Measurements from ENCODE around the gene L3MBTL2.

L3MBTL2 gene

GRCh38 chr22:41260871-41261270 lies 55.8 kb downstream of the L3MBTL2 start:
- no peak overlapping the region for H3K4me3 Mint-ChIP-seq
- no peak overlapping the region for H3K27ac Mint-ChIP-seq
- H3K4me1 Mint-ChIP-seq = no peaks in the 10 kb centered on the region
- H3K27me3 Mint-ChIP-seq = no peaks in the 10 kb centered on the region
- DNase-seq (ENCODE audit: low spot score in 2 of 2) = no peak
- no peak for ATAC-seq (ENCODE audit: low read depth)
- no peaks in the 10 kb centered on the region for H3K9me3 Mint-ChIP-seq
- peaks cover 30% of the 10 kb centered on the region for H3K36me3 Mint-ChIP-seq

DNA sequence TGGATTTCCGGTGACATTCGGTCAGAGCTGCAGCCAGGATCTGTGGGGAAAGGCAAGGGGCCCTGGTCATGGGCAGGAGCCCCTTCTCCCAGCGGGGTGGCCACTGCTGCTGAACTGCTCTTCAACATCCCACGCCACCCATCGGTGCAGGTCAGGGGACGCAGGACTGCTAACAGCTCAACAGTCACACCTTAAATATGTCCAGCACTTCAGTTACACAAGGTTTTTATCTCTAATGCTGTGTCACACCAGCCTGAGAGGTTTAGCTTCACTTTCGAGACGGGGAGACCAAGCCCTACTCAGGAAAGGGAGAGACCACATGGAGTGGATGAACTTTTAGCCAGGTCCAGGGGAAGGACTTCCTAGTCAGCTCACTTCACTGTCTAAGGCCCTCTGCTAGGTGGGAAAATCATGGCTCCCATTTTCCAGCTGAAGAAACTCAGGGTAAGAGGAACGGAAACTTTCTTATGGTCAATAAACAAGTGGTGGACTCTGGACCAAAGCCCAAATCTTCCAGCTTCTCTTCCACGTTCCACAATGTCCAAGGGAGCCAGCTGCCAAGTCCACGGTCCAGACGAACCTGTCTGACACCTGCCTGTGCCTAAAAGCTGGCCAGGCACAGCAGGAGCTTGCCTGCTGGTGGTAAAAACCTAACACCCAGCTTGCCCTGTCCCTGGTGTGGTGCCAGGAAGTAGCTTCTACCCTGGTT lies 56.6 kb downstream of the L3MBTL2 start:
- Mint-ChIP-seq H3K27ac (no peak overlapping the region), H3K36me3 (peaks cover 32% of the 10 kb centered on the region)
- ATAC-seq (ENCODE audit: low read depth) = no peak

DNA sequence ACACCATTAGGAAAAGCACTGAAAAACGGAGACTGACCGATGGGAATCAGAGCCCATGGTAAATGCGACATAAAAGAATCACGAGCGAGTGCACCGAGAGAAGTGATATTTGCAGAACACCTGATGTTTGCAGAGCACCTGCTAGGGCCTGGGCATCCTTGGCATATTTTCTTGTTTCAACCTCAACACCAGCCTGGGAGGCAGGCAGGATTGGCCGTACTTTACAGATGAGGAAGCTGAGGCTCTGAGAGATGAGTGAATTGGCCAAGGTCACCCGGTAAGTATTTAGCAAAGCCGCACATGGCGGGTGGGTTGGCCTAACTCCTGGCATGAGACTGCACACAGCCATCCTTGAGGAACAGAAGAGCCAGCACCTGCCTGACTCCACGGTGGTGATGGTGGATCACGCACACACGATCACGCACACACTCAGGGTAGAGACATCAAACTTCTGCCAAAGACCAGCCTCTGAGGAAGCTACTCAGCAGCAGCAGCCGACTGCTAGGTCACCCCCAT lies 57.2 kb downstream of the L3MBTL2 start:
- ATAC-seq (ENCODE audit: low read depth) (no peak), DNase-seq (ENCODE audit: low spot score in 2 of 2) (no peak)
- no peaks in the 10 kb centered on the region for H3K4me1 Mint-ChIP-seq
- H3K4me3 Mint-ChIP-seq = no peak overlapping the region
- no peaks in the 10 kb centered on the region for H3K9me3 Mint-ChIP-seq
- no peaks in the 10 kb centered on the region for H3K27me3 Mint-ChIP-seq
- H3K36me3 Mint-ChIP-seq = peaks cover 26% of the 10 kb centered on the region
- H3K27ac Mint-ChIP-seq = no peak overlapping the region

More for the DNA sequence above, 56.6 kb downstream of the L3MBTL2 start:
- no peak for DNase-seq (ENCODE audit: low spot score in 2 of 2)
- H3K9me3 Mint-ChIP-seq = no peaks in the 10 kb centered on the region
- no peaks in the 10 kb centered on the region for H3K27me3 Mint-ChIP-seq
- H3K4me3 Mint-ChIP-seq = no peak overlapping the region
- no peaks in the 10 kb centered on the region for H3K4me1 Mint-ChIP-seq

DNA sequence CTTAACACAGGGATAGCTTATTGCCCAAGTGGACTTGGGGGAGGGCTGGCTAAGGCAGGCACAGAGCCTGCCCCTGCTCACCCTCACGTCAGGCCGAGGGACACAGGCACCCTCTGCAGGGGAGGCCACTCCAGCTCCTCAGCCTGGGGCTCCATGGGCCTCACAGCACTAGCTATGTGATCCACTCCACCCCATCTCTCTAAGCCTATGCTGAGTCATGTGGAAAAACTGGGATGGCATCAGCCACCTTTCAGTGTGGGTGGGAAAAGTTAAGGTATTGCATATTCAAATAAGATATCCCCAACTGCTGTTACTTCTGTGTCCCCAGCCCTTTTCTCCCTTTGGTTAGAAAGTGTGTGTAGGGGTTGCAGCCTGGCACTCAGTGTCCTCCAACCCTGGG lies 58.6 kb downstream of the L3MBTL2 start:
- no peak for ATAC-seq (ENCODE audit: low read depth)
- Mint-ChIP-seq H3K4me1 (no peaks in the 10 kb centered on the region), H3K27me3 (no peaks in the 10 kb centered on the region), H3K9me3 (no peaks in the 10 kb centered on the region), H3K4me3 (no peak overlapping the region), H3K27ac (no peak overlapping the region), H3K36me3 (peaks cover 28% of the 10 kb centered on the region)
- no peak for DNase-seq (ENCODE audit: low spot score in 2 of 2)

- DNase-seq (ENCODE audit: low spot score in 2 of 2) (no peak), ATAC-seq (ENCODE audit: low read depth) (no peak)
- no peaks in the 10 kb centered on the region for H3K27me3 Mint-ChIP-seq
- H3K9me3 Mint-ChIP-seq = no peaks in the 10 kb centered on the region
- peaks cover 28% of the 10 kb centered on the region for H3K36me3 Mint-ChIP-seq
- no peak overlapping the region for H3K27ac Mint-ChIP-seq
- H3K4me3 Mint-ChIP-seq = no peak overlapping the region
- H3K4me1 Mint-ChIP-seq = no peaks in the 10 kb centered on the region
Measured at GRCh38 chr22:41264408-41264941, 59.4 kb downstream of the L3MBTL2 start.

GRCh38 chr22:41267958-41268357 lies 62.8 kb downstream of the L3MBTL2 start:
- ATAC-seq (ENCODE audit: low read depth) (no peak), DNase-seq (ENCODE audit: low spot score in 2 of 2) (no peak)
- Mint-ChIP-seq H3K27ac (no peak overlapping the region), H3K4me1 (no peaks in the 10 kb centered on the region), H3K36me3 (peaks cover 26% of the 10 kb centered on the region), H3K4me3 (no peak overlapping the region), H3K9me3 (no peaks in the 10 kb centered on the region), H3K27me3 (no peaks in the 10 kb centered on the region)

- Mint-ChIP-seq H3K4me1 (no peaks in the 10 kb centered on the region), H3K4me3 (no peak overlapping the region), H3K9me3 (no peaks in the 10 kb centered on the region), H3K27ac (no peak overlapping the region), H3K36me3 (peaks cover 26% of the 10 kb centered on the region), H3K27me3 (no peaks in the 10 kb centered on the region)
- ATAC-seq (ENCODE audit: low read depth) (no peak), DNase-seq (ENCODE audit: low spot score in 2 of 2) (no peak)
Measured at GRCh38 chr22:41271787-41272186, 66.7 kb downstream of the L3MBTL2 start.

DNA sequence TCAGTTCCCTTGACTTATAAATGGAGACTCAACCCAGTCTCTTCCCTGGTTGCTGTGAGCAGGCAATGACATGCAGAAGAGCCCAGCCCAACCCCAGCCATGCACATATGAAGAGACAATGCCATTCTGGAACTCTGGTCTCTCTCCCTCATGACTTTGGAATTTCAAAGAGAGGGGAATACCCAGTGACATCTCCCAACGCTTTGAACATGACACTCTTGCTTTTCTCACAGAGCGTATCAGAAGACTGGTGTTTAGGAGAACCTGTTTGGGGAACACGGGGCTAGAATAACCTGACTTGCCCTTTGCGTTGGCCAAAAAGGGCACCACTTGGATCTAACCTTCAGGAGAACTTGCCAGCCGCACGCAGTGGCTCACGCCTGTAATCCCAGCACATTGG lies 68.0 kb downstream of the L3MBTL2 start:
- no peak overlapping the region for H3K4me3 Mint-ChIP-seq
- peaks cover 26% of the 10 kb centered on the region for H3K36me3 Mint-ChIP-seq
- ATAC-seq (ENCODE audit: low read depth) (no peak), DNase-seq (ENCODE audit: low spot score in 2 of 2) (no peak)
- no peaks in the 10 kb centered on the region for H3K9me3 Mint-ChIP-seq
- H3K27me3 Mint-ChIP-seq = no peaks in the 10 kb centered on the region
- no peaks in the 10 kb centered on the region for H3K4me1 Mint-ChIP-seq
- H3K27ac Mint-ChIP-seq = no peak overlapping the region

DNA sequence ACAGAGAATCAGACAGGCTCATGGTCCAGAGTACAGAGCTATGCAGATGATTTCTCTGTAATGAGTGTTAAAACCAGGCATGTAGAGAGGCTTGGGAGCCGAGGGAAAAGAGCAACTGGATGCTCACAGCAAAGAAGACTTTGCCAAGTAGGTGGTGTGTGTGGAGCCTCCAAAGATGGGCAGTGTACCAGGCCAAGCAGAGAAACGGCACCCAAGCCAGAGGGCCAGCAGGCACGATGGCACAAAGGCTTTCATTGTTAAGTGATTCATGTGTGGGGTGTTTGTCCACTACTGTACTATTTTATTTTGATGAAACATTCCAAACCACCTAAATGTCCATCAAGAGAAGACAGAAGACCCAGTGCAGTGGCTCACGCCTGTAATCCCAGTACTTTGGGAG lies 69.7 kb downstream of the L3MBTL2 start:
- no peak for ATAC-seq (ENCODE audit: low read depth)
- Mint-ChIP-seq H3K27me3 (no peaks in the 10 kb centered on the region), H3K36me3 (peaks cover 28% of the 10 kb centered on the region), H3K27ac (no peak overlapping the region), H3K4me3 (no peak overlapping the region), H3K4me1 (no peaks in the 10 kb centered on the region), H3K9me3 (no peaks in the 10 kb centered on the region)
- no peak for DNase-seq (ENCODE audit: low spot score in 2 of 2)

GRCh38 chr22:41280065-41280464 lies 75.0 kb downstream of the L3MBTL2 start:
- H3K4me3 Mint-ChIP-seq = no peak overlapping the region
- ATAC-seq (ENCODE audit: low read depth) (no peak), DNase-seq (ENCODE audit: low spot score in 2 of 2) (no peak)
- no peak overlapping the region for H3K27ac Mint-ChIP-seq
- H3K36me3 Mint-ChIP-seq = peaks cover 23% of the 10 kb centered on the region
- H3K4me1 Mint-ChIP-seq = peaks cover 11% of the 10 kb centered on the region
- no peaks in the 10 kb centered on the region for H3K27me3 Mint-ChIP-seq
- H3K9me3 Mint-ChIP-seq = no peaks in the 10 kb centered on the region

DNA sequence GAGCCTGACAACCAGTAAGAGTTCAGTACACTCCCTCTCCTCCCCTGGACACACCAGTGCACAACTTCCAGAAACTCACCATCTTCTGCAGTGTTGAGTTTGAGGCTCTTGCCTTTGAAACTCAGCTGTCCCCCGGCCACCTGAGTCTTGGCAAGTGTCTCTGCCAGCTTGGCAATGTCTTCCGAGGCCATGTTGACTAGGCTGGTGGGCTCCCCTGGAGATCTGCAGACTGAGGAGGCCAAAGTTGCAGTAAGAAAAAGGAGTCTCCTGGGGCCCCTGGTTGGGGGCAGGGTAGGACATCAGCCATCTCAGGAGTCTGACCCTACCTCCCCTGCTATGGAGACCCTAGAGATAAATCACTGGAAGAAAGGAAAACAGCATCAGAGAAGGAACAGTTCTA lies 75.7 kb downstream of the L3MBTL2 start:
- Mint-ChIP-seq H3K9me3 (no peaks in the 10 kb centered on the region), H3K36me3 (peaks cover 20% of the 10 kb centered on the region), H3K27ac (no peak overlapping the region), H3K27me3 (no peaks in the 10 kb centered on the region), H3K4me3 (no peak overlapping the region), H3K4me1 (peaks cover 13% of the 10 kb centered on the region)
- DNase-seq (ENCODE audit: low spot score in 2 of 2) (no peak), ATAC-seq (ENCODE audit: low read depth) (no peak)
